HG02981 (cell line): ENCODE measurements around the gene TTLL3.
A peak's percentile ranks its signal among the peaks of the same experiment; 100 is the strongest.
"Not testable (repeated sequence)": the region's sequence is repeated elsewhere in the genome, so short reads cannot be mapped to it uniquely, and the experiment has no call there.

ENCODE experiments used
- ATAC-seq: cut with Tn5 transposase; IDR thresholded peaks from one replicate; pipeline ENCODE4 v1.9.1; 2021; ENCODE audit warnings: mild to moderate bottlenecking, moderate library complexity; ENCODE audit not compliant: unreplicated experiment

TTLL3 gene

GRCh38 chr3:9809615-9810432, at the start of gene TTLL3:
TSS of gene TTLL3 (plus strand) at chr3:9810262. CDS start at chr3:9810662, 400 bp downstream.
- ATAC-seq, result peak; percentile 48

- ATAC-seq, result no peak
These were observed 49.1 kb upstream of the TTLL3 start for GRCh38 chr3:9760779-9761505.

GRCh38 chr3:9761919-9762318, 48.1 kb upstream of the TTLL3 start:
- ATAC-seq, result no peak

GRCh38 chr3:9762871-9763270, 47.2 kb upstream of the TTLL3 start:
- no peak for ATAC-seq

- ATAC-seq, result no peak
These were observed 44.2 kb upstream of the TTLL3 start for GRCh38 chr3:9765865-9766264.

- no peak for ATAC-seq
These were observed 42.6 kb upstream of the TTLL3 start for GRCh38 chr3:9767418-9767817.

- ATAC-seq, result no peak
These were observed 41.8 kb upstream of the TTLL3 start for GRCh38 chr3:9768141-9768775.

GRCh38 chr3:9769012-9769411, 41.0 kb upstream of the TTLL3 start:
- no peak for ATAC-seq

- ATAC-seq, result no peak
These were observed 40.4 kb upstream of the TTLL3 start, which contains the start of gene CAMK1 for GRCh38 chr3:9769426-9770275. TSS of gene CAMK1 (minus strand) at chr3:9769947. CDS start at chr3:9767749, 2,198 bp downstream.

- no peak for ATAC-seq
These were observed 39.7 kb upstream of the TTLL3 start for GRCh38 chr3:9770276-9770812.

GRCh38 chr3:9771007-9771406, 39.1 kb upstream of the TTLL3 start:
- ATAC-seq, result not testable (repeated sequence)

GRCh38 chr3:9776896-9777693, 33.0 kb upstream of the TTLL3 start:
- ATAC-seq, result no peak

- ATAC-seq, result no peak
These were observed 32.4 kb upstream of the TTLL3 start for GRCh38 chr3:9777694-9778021.

- ATAC-seq, result no peak
These were observed 31.7 kb upstream of the TTLL3 start for GRCh38 chr3:9778143-9779074.

GRCh38 chr3:9779075-9779593, 30.9 kb upstream of the TTLL3 start:
- no peak for ATAC-seq

- ATAC-seq, result peak; percentile 64
These were observed 30.2 kb upstream of the TTLL3 start for GRCh38 chr3:9779721-9780457.

- no peak for ATAC-seq
These were observed 29.6 kb upstream of the TTLL3 start for GRCh38 chr3:9780458-9780812.

- ATAC-seq, result no peak
These were observed 29.2 kb upstream of the TTLL3 start for GRCh38 chr3:9780910-9781309.
